MM.1S (cell line): ENCODE data around the gene KRTDAP.

ENCODE experiments used
- EZH2phosphoT487 ChIP-seq: fragments of 300-600 bp; sonication (generic); IDR thresholded peaks from 2 replicates; pipeline ENCODE4 v1.6.1; 2018; ENCODE audit warnings: antibody characterized with exemption, low read length
- TF ChIP-seq, protein P1 (sequence below): fragments of 300-600 bp; sonication (generic); IDR thresholded peaks from 2 replicates; pipeline ENCODE4 v1.5.1; 2016; ENCODE audit warnings: antibody characterized with exemption, low read length, mixed read lengths

DNA sequence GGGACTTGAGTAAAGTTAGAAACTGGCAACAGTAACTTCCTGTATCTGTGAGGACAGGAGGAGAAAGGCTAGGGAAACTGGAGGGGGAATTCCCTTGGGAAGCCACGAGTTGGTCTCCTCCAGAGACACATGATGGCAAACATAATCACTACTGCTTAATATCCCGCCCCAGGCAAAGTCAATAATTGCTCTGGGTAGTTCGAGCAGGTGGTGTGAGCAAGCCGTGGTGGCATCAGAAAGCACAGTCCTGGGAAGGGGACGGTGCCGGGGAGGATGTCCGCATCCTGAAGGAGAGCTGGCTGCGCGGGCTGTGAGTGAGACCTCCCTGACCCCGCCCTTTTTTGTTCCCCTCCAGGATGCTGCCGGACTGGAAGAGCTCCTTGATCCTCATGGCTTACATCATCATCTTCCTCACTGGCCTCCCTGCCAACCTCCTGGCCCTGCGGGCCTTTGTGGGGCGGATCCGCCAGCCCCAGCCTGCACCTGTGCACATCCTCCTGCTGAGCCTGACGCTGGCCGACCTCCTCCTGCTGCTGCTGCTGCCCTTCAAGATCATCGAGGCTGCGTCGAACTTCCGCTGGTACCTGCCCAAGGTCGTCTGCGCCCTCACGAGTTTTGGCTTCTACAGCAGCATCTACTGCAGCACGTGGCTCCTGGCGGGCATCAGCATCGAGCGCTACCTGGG lies 40.8 kb downstream of the KRTDAP start:
- TF ChIP-seq, protein P1, sequence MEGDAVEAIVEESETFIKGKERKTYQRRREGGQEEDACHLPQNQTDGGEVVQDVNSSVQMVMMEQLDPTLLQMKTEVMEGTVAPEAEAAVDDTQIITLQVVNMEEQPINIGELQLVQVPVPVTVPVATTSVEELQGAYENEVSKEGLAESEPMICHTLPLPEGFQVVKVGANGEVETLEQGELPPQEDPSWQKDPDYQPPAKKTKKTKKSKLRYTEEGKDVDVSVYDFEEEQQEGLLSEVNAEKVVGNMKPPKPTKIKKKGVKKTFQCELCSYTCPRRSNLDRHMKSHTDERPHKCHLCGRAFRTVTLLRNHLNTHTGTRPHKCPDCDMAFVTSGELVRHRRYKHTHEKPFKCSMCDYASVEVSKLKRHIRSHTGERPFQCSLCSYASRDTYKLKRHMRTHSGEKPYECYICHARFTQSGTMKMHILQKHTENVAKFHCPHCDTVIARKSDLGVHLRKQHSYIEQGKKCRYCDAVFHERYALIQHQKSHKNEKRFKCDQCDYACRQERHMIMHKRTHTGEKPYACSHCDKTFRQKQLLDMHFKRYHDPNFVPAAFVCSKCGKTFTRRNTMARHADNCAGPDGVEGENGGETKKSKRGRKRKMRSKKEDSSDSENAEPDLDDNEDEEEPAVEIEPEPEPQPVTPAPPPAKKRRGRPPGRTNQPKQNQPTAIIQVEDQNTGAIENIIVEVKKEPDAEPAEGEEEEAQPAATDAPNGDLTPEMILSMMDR = no peak
- TF ChIP-seq EZH2phosphoT487 = no peak
